Natural killer cell (primary cell): ENCODE measurements around the gene PTPRN2. TPM values are rescaled to one million over a fixed set of nuclear protein-coding genes. Genes with fewer than 3 reads are reported as not detected.
"Not testable (repeated sequence)": the region's sequence is repeated elsewhere in the genome, so short reads cannot be mapped to it uniquely, and the experiment has no call there.

Experiments
- ATAC-seq, 3 donors: fragments of 150-1000 bp in 2 of 3; fragments of 200-7000 bp in 1 of 3; cut with Tn5 transposase; 1 replicate in 1 of 3; 2 replicates in 2 of 3; pipeline ENCODE4 v1.10.0; 2021; ENCODE audit warnings: mild to moderate bottlenecking in 2 of 3, moderate library complexity in 2 of 3
- DNase-seq, 2 donors: peaks; one replicate each; pipeline versions ENCODE4 v3.0.0 to v3.0.0-alpha.2; 2013 to 2021; ENCODE audit warnings: mixed read lengths in 1 of 2
- H3K27ac ChIP-seq: one replicate; pipeline ENCODE4 v1.5.1; 2013; ENCODE audit warnings: mild to moderate bottlenecking, low read length
- H3K27me3 ChIP-seq: one replicate; pipeline ENCODE4 v1.6.1; 2013; ENCODE audit warnings: low read length; ENCODE audit not compliant: control insufficient read depth, insufficient read depth
- H3K36me3 ChIP-seq: one replicate; pipeline ENCODE4 v1.6.1; 2013; ENCODE audit warnings: low read length; ENCODE audit not compliant: control insufficient read depth, insufficient read depth
- H3K4me1 ChIP-seq: one replicate; pipeline ENCODE4 v1.6.1; 2013; ENCODE audit warnings: low read length; ENCODE audit not compliant: control insufficient read depth, insufficient read depth
- H3K4me3 ChIP-seq: one replicate; pipeline ENCODE4 v1.5.1; 2013; ENCODE audit warnings: low read length
- H3K9me3 ChIP-seq: one replicate; pipeline ENCODE4 v1.6.1; 2013; ENCODE audit warnings: low read length; ENCODE audit not compliant: control insufficient read depth, insufficient read depth
- H3K27ac Mint-ChIP-seq, 2 donors: one replicate each; pipeline ENCODE4 v1.8.0; 2022; ENCODE audit warnings: mild to moderate bottlenecking in 2 of 2, mixed read lengths in 2 of 2, moderate library complexity in 1 of 2
- H3K27me3 Mint-ChIP-seq, 2 donors: one replicate each; pipeline ENCODE4 v1.8.0; 2022; ENCODE audit warnings: low read depth in 2 of 2, mixed read lengths in 2 of 2
- H3K36me3 Mint-ChIP-seq: one replicate; pipeline ENCODE4 v1.8.0; 2022; ENCODE audit warnings: mixed read lengths
- H3K4me1 Mint-ChIP-seq, 2 donors: one replicate each; pipeline ENCODE4 v1.8.0; 2022; ENCODE audit warnings: mixed read lengths in 2 of 2
- H3K4me3 Mint-ChIP-seq: one replicate; pipeline ENCODE4 v1.8.0; 2022; ENCODE audit warnings: mild to moderate bottlenecking, moderate library complexity, mixed read lengths
- H3K9me3 Mint-ChIP-seq, 2 donors: one replicate each; pipeline ENCODE4 v1.8.0; 2022; ENCODE audit warnings: mixed read lengths in 2 of 2
- CTCF ChIP-seq: fragments of 200-600 bp; IDR thresholded peaks from one replicate; pipeline ENCODE4 v1.8.0; 2022; ENCODE audit warnings: antibody characterized with exemption
- WGBS: methylation state at CpG from one replicate; pipeline ENCODE4 v1.1.7; 2013; ENCODE audit warnings: missing lambda C conversion rate; ENCODE audit not compliant: insufficient coverage; 5-methylcytosine and 5-hydroxymethylcytosine counted together
- intact Hi-C: fragments of 100-400 bp; cut with micrococcal nuclease; formaldehyde crosslinking; loops from one replicate; pipeline ENCODE4 v1.14.2; 2022
- total RNA-seq, 4 donors: library from RNA; stranded (reverse); fragments of 120-200 nt in 1 of 4; gene quantifications; one replicate each; pipeline versions ENCODE4 v1.2.3 to v1.2.4, GENCODE V29; 2013 to 2022

The PTPRN2 gene
- total RNA-seq, result 1 to 10 TPM; 1.3 to 2.5 (median 1.9) TPM
- total RNA-seq (2013), result 1.4 TPM

GRCh38 chr7:158587162-158588084, at the start of gene PTPRN2:
PTPRN2 (minus strand) TSS chr7:158587823.
- Histone ChIP-seq H3K27me3 (peaks cover 34% of the 10 kb centered on the region), H3K4me3 (no peak within 1 kb of the TSS), H3K27ac (no peak within 1 kb of the TSS), H3K4me1 (peaks cover 12% of the 10 kb centered on the region), H3K9me3 (no peaks in the 10 kb centered on the region), H3K36me3 (no peaks in the 10 kb centered on the region)
- TF ChIP-seq CTCF, result no peak
- Mint-ChIP-seq H3K27me3 (peaks cover 33 to 35% of the 10 kb centered on the region in 2 donors), H3K4me1 (peaks cover 8 to 12% of the 10 kb centered on the region in 2 donors), H3K4me3 (peak within 1 kb of the TSS; percentile 77), H3K9me3 (no peaks in the 10 kb centered on the region), H3K36me3 (no peaks in the 10 kb centered on the region), H3K27ac (no peak within 1 kb of the TSS)
- DNase-seq (peak; percentile 59 to 77), ATAC-seq (peak; percentile 93 to 97 (median 94))
- 3% methylated on average over 81 of the region's 110 CpGs for WGBS
- intact Hi-C loops, result no loop called here

- H3K4me1 ChIP-seq, result no peaks in the 10 kb centered on the region
- Mint-ChIP-seq H3K27ac (no peak overlapping the region), H3K36me3 (peaks cover under 1% of the 10 kb centered on the region), H3K4me1 (peaks cover 2 to 3% of the 10 kb centered on the region in 2 donors), H3K4me3 (no peak overlapping the region), H3K9me3 (no peaks in the 10 kb centered on the region), H3K27me3 (no peaks in the 10 kb centered on the region)
- H3K9me3 ChIP-seq, result no peaks in the 10 kb centered on the region
- no peaks in the 10 kb centered on the region for H3K27me3 ChIP-seq
- H3K4me3 ChIP-seq, result no peak overlapping the region
- H3K27ac ChIP-seq, result no peak overlapping the region
- TF ChIP-seq CTCF, result no peak
- DNase-seq (no peak), ATAC-seq (no peak)
- H3K36me3 ChIP-seq, result peaks cover 2% of the 10 kb centered on the region
- intact Hi-C loops, result no loop called here
- WGBS, result 85% methylated on average over 10 of the region's 11 CpGs
These were observed 45.7 kb upstream of the PTPRN2 start for GRCh38 chr7:158633055-158633956.

GRCh38 chr7:158631574-158632195, 44.1 kb upstream of the PTPRN2 start:
- no peaks in the 10 kb centered on the region for H3K4me1 ChIP-seq
- H3K27ac ChIP-seq, result no peak overlapping the region
- no peak for TF ChIP-seq CTCF
- Mint-ChIP-seq H3K27me3 (no peaks in the 10 kb centered on the region), H3K9me3 (no peaks in the 10 kb centered on the region), H3K36me3 (no peaks in the 10 kb centered on the region), H3K4me1 (no peaks in the 10 kb centered on the region), H3K27ac (peak overlapping the region in 1 of 2 donors; percentile 36), H3K4me3 (no peak overlapping the region)
- intact Hi-C loops, result no loop called here
- no peaks in the 10 kb centered on the region for H3K27me3 ChIP-seq
- DNase-seq, result no peak
- H3K9me3 ChIP-seq, result no peaks in the 10 kb centered on the region
- no peak for ATAC-seq
- H3K36me3 ChIP-seq, result peaks cover 2% of the 10 kb centered on the region
- no peak overlapping the region for H3K4me3 ChIP-seq
- 91% methylated on average over 3 of the region's 3 CpGs for WGBS

- H3K27me3 Mint-ChIP-seq, H3K36me3 ChIP-seq, DNase-seq: not testable (repeated sequence)
These were observed 38.7 kb upstream of the PTPRN2 start for GRCh38 chr7:158626289-158626688.

More at GRCh38 chr7:158626289-158626688, 38.7 kb upstream of the PTPRN2 start:
- WGBS, result 100% methylated on average over 7 of the region's 8 CpGs
- ATAC-seq, H3K36me3 Mint-ChIP-seq, H3K9me3 ChIP-seq, H3K4me3 ChIP-seq, H3K9me3 Mint-ChIP-seq, H3K27me3 ChIP-seq, H3K4me1 Mint-ChIP-seq, H3K4me1 ChIP-seq, intact Hi-C loops, H3K27ac ChIP-seq, H3K27ac Mint-ChIP-seq, H3K4me3 Mint-ChIP-seq: not testable (repeated sequence)
